Stomach (tissue), 4 donors: ENCODE data around the gene CLEC4D.

ENCODE experiments used
- EP300 ChIP-seq: sonication (generic); formaldehyde crosslinking; IDR thresholded peaks from one replicate; pipeline ENCODE4 v1.6.1; 2017; ENCODE audit warnings: antibody characterized with exemption
- POLR2AphosphoS5 ChIP-seq, 3 donors: sonication (generic); formaldehyde crosslinking; IDR thresholded peaks; one replicate each; pipeline ENCODE4 v1.6.1; 2016; ENCODE audit warnings: antibody characterized with exemption in 3 of 3
- TF ChIP-seq, protein P1 (sequence below), 7 experiments: fragments of 450-650 bp in 4 of 7; fragments of 200-600 bp in 3 of 7; sonication (generic) in 3 of 7; IDR thresholded peaks; one replicate each; pipeline ENCODE4 v1.5.1; 2016 to 2019; ENCODE audit warnings: antibody characterized with exemption in 7 of 7, control low read depth in 2 of 7, mild to moderate bottlenecking in 1 of 7

DNA sequence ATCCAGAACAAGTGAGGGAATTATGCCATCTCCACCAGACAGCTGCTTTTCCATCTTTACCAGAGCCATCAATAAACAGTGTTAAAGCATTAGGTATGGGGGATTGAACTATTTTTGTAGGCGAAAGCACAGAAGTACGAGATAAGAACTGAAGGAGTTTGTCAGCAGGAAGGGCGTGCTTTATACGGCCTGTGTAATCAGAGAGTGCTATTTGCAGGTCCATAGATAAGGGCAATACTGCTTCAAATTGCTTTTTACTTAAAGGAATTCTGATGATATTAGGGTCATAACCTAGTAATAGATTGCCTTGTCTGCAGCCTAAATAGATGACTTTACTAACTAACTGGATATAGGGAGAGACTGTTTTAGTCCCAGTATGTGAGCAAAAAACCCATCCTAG lies 47.7 kb downstream of the CLEC4D start:
- TF ChIP-seq POLR2AphosphoS5 (IDR thresholded peaks at IDR 0.05) (no peak), EP300 (no peak)
- TF ChIP-seq, protein P1, sequence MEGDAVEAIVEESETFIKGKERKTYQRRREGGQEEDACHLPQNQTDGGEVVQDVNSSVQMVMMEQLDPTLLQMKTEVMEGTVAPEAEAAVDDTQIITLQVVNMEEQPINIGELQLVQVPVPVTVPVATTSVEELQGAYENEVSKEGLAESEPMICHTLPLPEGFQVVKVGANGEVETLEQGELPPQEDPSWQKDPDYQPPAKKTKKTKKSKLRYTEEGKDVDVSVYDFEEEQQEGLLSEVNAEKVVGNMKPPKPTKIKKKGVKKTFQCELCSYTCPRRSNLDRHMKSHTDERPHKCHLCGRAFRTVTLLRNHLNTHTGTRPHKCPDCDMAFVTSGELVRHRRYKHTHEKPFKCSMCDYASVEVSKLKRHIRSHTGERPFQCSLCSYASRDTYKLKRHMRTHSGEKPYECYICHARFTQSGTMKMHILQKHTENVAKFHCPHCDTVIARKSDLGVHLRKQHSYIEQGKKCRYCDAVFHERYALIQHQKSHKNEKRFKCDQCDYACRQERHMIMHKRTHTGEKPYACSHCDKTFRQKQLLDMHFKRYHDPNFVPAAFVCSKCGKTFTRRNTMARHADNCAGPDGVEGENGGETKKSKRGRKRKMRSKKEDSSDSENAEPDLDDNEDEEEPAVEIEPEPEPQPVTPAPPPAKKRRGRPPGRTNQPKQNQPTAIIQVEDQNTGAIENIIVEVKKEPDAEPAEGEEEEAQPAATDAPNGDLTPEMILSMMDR (IDR thresholded peaks at IDR 0.05), result no peak
